PC-3 (cell line): ENCODE results near the gene ARAF. TPM values are rescaled to one million over a fixed set of nuclear protein-coding genes. Genes with fewer than 3 reads are reported as not detected.
A peak's percentile ranks its signal among the peaks of the same experiment; 100 is the strongest.

Experiments used
- ATAC-seq: fragments of 200-7000 bp; cut with Tn5 transposase; 2 replicates; pipeline ENCODE4 v1.9.1; 2020; ENCODE audit warnings: mild to moderate bottlenecking, moderate library complexity
- BruUV-seq: library from RNA; stranded (reverse); fragments of 400-500 nt; replicated peaks from 2 replicates; lab custom pipeline; 2021; lab: Mats Ljungman, UMichigan
- CTCF ChIA-PET: fragments of 300-600 bp; sonication (Branson Sonifier 250); formaldehyde crosslinking; loops from one replicate; lab custom pipeline; 2022; ENCODE audit warnings: antibody characterized with exemption; lab: Charles Lee
- POLR2A ChIA-PET: fragments of 300-600 bp; sonication (Branson Sonifier 250); formaldehyde crosslinking; loops from one replicate; lab custom pipeline; 2022; ENCODE audit warnings: antibody characterized with exemption; ENCODE audit not compliant: unreplicated experiment; lab: Charles Lee
- DNase-seq: peaks from one replicate; pipeline ENCODE4 v3.0.0-alpha.2; 2015
- H2AFZ ChIP-seq: fragments of 300-600 bp; sonication (generic); 2 replicates; pipeline ENCODE4 v1.6.0; 2016; ENCODE audit warnings: antibody characterized with exemption, low read length
- H3F3A ChIP-seq: fragments of 300-600 bp; sonication (generic); one replicate; pipeline ENCODE4 v1.6.0; 2017; ENCODE audit warnings: antibody characterized with exemption, low read length, control low read depth, mild to moderate bottlenecking; ENCODE audit not compliant: unreplicated experiment
- H3K27ac ChIP-seq: fragments of 300-600 bp; sonication (generic); 2 replicates; pipeline ENCODE4 v1.5.1; 2016; ENCODE audit warnings: mild to moderate bottlenecking, low read length
- H3K27me3 ChIP-seq: fragments of 300-600 bp; sonication (generic); 2 replicates; pipeline ENCODE4 v1.6.1; 2016; ENCODE audit warnings: low read length, mixed read lengths
- H3K36me3 ChIP-seq: fragments of 300-600 bp; sonication (generic); 2 replicates; pipeline ENCODE4 v1.6.1; 2016; ENCODE audit warnings: low read depth, mixed run types, low read length, mixed read lengths
- H3K4me1 ChIP-seq: fragments of 300-600 bp; sonication (generic); 2 replicates; pipeline ENCODE4 v1.5.1; 2016; ENCODE audit warnings: low read length; ENCODE audit not compliant: insufficient read depth
- H3K4me2 ChIP-seq: fragments of 300-600 bp; sonication (generic); 2 replicates; pipeline ENCODE4 v1.6.0; 2016; ENCODE audit warnings: low read length
- H3K4me3 ChIP-seq: fragments of 300-600 bp; sonication (generic); 2 replicates; pipeline ENCODE4 v1.5.1; 2016; ENCODE audit warnings: mild to moderate bottlenecking, low read length, mixed read lengths
- H3K79me2 ChIP-seq: fragments of 300-600 bp; sonication (generic); 2 replicates; pipeline ENCODE4 v1.6.1; 2017; ENCODE audit warnings: low read length, mixed read lengths
- H3K9ac ChIP-seq: fragments of 300-600 bp; sonication (generic); 2 replicates; pipeline ENCODE4 v1.6.0; 2016; ENCODE audit warnings: mild to moderate bottlenecking, low read length
- H3K9me2 ChIP-seq: fragments of 300-600 bp; sonication (generic); replicated peaks from 2 replicates; pipeline ENCODE4 v1.6.1; 2016; ENCODE audit warnings: mixed run types, low read length, mixed read lengths
- H3K9me3 ChIP-seq: fragments of 300-600 bp; sonication (generic); 2 replicates; pipeline ENCODE4 v1.6.1; 2016; ENCODE audit warnings: low read length, mixed read lengths
- H4K20me1 ChIP-seq: fragments of 300-600 bp; sonication (generic); 2 replicates; pipeline ENCODE4 v1.6.1; 2016; ENCODE audit warnings: low read length, mixed read lengths
- CTCF ChIP-seq: fragments of 300-600 bp; sonication (generic); conservative IDR thresholded peaks from 2 replicates; pipeline ENCODE4 v1.5.1; 2017; ENCODE audit warnings: antibody characterized with exemption, low read depth, mild to moderate bottlenecking, low read length
- EZH2 ChIP-seq: fragments of 300-600 bp; sonication (generic); IDR thresholded peaks from one replicate; pipeline ENCODE4 v1.6.1; 2017; ENCODE audit warnings: antibody characterized with exemption, mild to moderate bottlenecking, low read length; ENCODE audit not compliant: unreplicated experiment
- EZH2phosphoT487 ChIP-seq: fragments of 300-600 bp; sonication (generic); IDR thresholded peaks from 2 replicates; pipeline ENCODE4 v1.6.1; 2018; ENCODE audit warnings: mild to moderate bottlenecking, antibody characterized with exemption, low read length, borderline replicate concordance
- intact Hi-C: fragments of 100-400 bp; cut with micrococcal nuclease; formaldehyde crosslinking; loops from 2 replicates; pipeline ENCODE4 v1.9.0; 2023
- total RNA-seq: library from RNA; depleted of rRNA; stranded (reverse); fragments of >200 nt; gene quantifications from 2 replicates; pipeline ENCODE4 v1.2.3, GENCODE V29; 2014

Gene ARAF
- total RNA-seq, 1 experiment from 2014 or later = 52.6 TPM

GRCh38 chrX:47562615-47563243, 1.7 kb downstream of the ARAF start:
- Histone ChIP-seq H3F3A (no peaks in the 10 kb centered on the region), H3K27me3 (no peaks in the 10 kb centered on the region), H3K4me1 (peaks cover 27% of the 10 kb centered on the region), H3K79me2 (peaks cover 38% of the 10 kb centered on the region), H3K9me2 (no peaks in the 10 kb centered on the region), H3K27ac (peak overlapping the region; percentile 67; the same call in 1 of the 2 replicates), H2AFZ (no peak overlapping the region), H3K9ac (no peak overlapping the region), H3K4me2 (0 out of 2 replicates have a peak overlapping the region, but pooled peaks have one; percentile 21), H3K4me3 (no peak overlapping the region), H3K9me3 (no peaks in the 10 kb centered on the region), H4K20me1 (no peaks in the 10 kb centered on the region), H3K36me3 (peaks cover 27% of the 10 kb centered on the region)
- ChIA-PET POLR2A (no interaction called here), CTCF (no interaction called here)
- no peak for ATAC-seq
- BruUV-seq = no TSS peak
- TF ChIP-seq EZH2phosphoT487 (no peak), CTCF (peak; percentile 44; the same call in 1 of the 2 replicates)
- peak; percentile 36 for DNase-seq
- intact Hi-C loops = loop anchor here (2.0 kb wide), 1 partner anchor 38 kb away; no protein-coding TSS in a partner anchor

DNA sequence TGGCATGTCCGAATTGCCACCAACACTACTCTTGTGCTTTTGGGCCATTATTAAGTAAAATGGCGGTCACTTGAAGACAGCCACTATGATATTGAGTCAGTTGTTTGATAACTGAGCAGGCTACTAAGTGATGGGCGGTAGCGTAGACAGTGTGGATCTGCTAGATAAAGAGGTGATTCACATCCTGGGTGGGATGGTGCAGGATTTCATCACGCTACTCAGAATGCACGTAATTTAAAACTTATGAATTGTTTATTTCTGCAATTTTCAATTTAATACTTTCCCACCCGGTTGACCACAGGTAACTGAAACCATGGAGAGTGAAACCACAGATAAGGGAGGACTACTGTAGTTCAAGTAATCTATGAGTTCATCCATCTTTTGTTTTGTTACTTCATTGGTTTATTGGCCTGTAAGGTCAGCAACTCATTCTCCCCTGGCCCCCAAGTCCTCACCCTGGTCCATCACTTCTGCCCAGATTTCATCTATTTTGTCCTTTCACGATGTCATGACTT, 2.9 kb downstream of the ARAF start:
- ChIA-PET POLR2A (no interaction called here), CTCF (no interaction called here)
- H3K4me2 ChIP-seq = peak overlapping the region; percentile 31
- DNase-seq = peak; percentile 51
- H3K27ac ChIP-seq = peak overlapping the region; percentile 67
- no peak overlapping the region for H3K4me3 ChIP-seq
- H3K79me2 ChIP-seq = peaks cover 38% of the 10 kb centered on the region
- no peaks in the 10 kb centered on the region for H3K27me3 ChIP-seq
- TF ChIP-seq EZH2phosphoT487 (no peak), CTCF (no peak), EZH2 (no peak)
- ATAC-seq = no peak
- H3K9me2 ChIP-seq = no peaks in the 10 kb centered on the region
- no peak overlapping the region for H2AFZ ChIP-seq
- intact Hi-C loops = loop anchor here (2.0 kb wide), 1 partner anchor 37 kb away; no protein-coding TSS in a partner anchor
- H3K9ac ChIP-seq = no peak overlapping the region
- H3K36me3 ChIP-seq = peaks cover 37% of the 10 kb centered on the region
- H3K9me3 ChIP-seq = no peaks in the 10 kb centered on the region
- peaks cover 27% of the 10 kb centered on the region for H3K4me1 ChIP-seq
- no peaks in the 10 kb centered on the region for H4K20me1 ChIP-seq
- no TSS peak for BruUV-seq
- H3F3A ChIP-seq = no peaks in the 10 kb centered on the region

DNA sequence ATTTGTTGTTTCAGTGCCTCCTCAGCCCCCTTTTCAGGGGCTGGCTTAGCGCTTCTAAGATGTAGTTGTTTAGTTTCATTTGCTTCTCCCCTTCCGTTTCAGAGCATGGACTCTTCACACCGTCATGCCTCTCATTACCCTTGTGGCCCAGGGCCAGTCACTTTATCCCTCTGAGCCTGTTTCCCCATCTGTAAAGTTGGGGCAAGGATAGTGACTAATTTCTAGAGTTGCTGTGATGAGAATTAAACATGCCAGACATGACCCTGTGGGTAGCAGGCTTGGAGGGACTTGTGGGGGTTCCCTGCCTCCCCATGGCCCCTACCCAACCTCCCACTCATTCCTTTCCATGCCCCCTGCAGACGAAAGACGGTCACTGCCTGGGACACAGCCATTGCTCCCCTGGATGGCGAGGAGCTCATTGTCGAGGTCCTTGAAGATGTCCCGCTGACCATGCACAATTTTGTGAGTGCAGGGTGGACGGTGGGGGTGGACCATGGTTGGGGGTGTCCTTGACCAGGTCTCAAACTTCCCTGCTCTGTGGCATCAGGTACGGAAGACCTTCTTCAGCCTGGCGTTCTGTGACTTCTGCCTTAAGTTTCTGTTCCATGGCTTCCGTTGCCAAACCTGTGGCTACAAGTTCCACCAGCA, 3.6 kb downstream of the ARAF start:
- CTCF ChIA-PET = no interaction called here

More for the DNA sequence above, 3.6 kb downstream of the ARAF start:
- Histone ChIP-seq H3K4me2 (no peak overlapping the region; the same call in 1 of the 2 replicates), H3K9me2 (no peaks in the 10 kb centered on the region), H3K79me2 (peaks cover 38% of the 10 kb centered on the region), H3K4me3 (no peak overlapping the region), H3K27ac (peak overlapping the region; percentile 53), H3K36me3 (peaks cover 37% of the 10 kb centered on the region), H3F3A (no peaks in the 10 kb centered on the region), H4K20me1 (no peaks in the 10 kb centered on the region), H3K9ac (no peak overlapping the region), H3K4me1 (peaks cover 27% of the 10 kb centered on the region), H3K27me3 (no peaks in the 10 kb centered on the region), H2AFZ (no peak overlapping the region), H3K9me3 (no peaks in the 10 kb centered on the region)
- POLR2A ChIA-PET = no interaction called here
- TF ChIP-seq EZH2 = no peak
- no peak for TF ChIP-seq EZH2phosphoT487
- TF ChIP-seq CTCF = no peak
- ATAC-seq (no peak), DNase-seq (no peak)
- intact Hi-C loops = no loop called here
- BruUV-seq = no TSS peak
